PC-3 (cell line): ENCODE data around the gene CACNA1C.

ENCODE experiments used
- CTCF ChIP-seq: fragments of 300-600 bp; sonication (generic); conservative IDR thresholded peaks from 2 replicates; pipeline ENCODE4 v1.5.1; 2017; ENCODE audit warnings: antibody characterized with exemption, low read depth, mild to moderate bottlenecking, low read length
- EZH2 ChIP-seq: fragments of 300-600 bp; sonication (generic); IDR thresholded peaks from one replicate; pipeline ENCODE4 v1.6.1; 2017; ENCODE audit warnings: antibody characterized with exemption, mild to moderate bottlenecking, low read length; ENCODE audit not compliant: unreplicated experiment
- EZH2phosphoT487 ChIP-seq: fragments of 300-600 bp; sonication (generic); IDR thresholded peaks from 2 replicates; pipeline ENCODE4 v1.6.1; 2018; ENCODE audit warnings: mild to moderate bottlenecking, antibody characterized with exemption, low read length, borderline replicate concordance

GRCh38 chr12:2410496-2410895 lies 357.7 kb downstream of the CACNA1C start:
- TF ChIP-seq CTCF, result no peak
- no peak for TF ChIP-seq EZH2
- no peak for TF ChIP-seq EZH2phosphoT487
